HCT116 (cell line): ENCODE results near the gene SLC35D1. TPM values are rescaled to one million over a fixed set of nuclear protein-coding genes. Genes with fewer than 3 reads are reported as not detected.

Source experiments
- ATAC-seq: fragments of 200-7000 bp; cut with Tn5 transposase; 2 replicates; pipeline ENCODE4 v1.9.1; 2020; ENCODE audit warnings: mild to moderate bottlenecking, moderate library complexity
- BruUV-seq: library from RNA; stranded (reverse); fragments of 400-500 nt; replicated peaks from 2 replicates; lab custom pipeline; 2021; lab: Mats Ljungman, UMichigan
- CTCF ChIA-PET: fragments of 300-600 bp; sonication (Branson Sonifier 250); formaldehyde crosslinking; loops from one replicate; lab custom pipeline; 2021; ENCODE audit warnings: antibody characterized with exemption; lab: Charles Lee
- POLR2A ChIA-PET: fragments of 300-600, 350-600 bp; sonication (Branson Sonifier 250); formaldehyde crosslinking; loops from one replicate; lab custom pipeline; 2021; ENCODE audit warnings: antibody characterized with exemption; lab: Charles Lee
- RAD21 ChIA-PET, 2 experiments: fragments of 300-600 bp; sonication (Branson Sonifier 250); formaldehyde crosslinking; loops; one replicate each; lab custom pipeline; 2023; ENCODE audit warnings: low total read pairs in 2 of 2; ENCODE audit not compliant: uncharacterized antibody in 2 of 2, unreplicated experiment in 2 of 2, low non-redundant PET in 1 of 2; lab: Charles Lee
- DNase-seq: peaks from one replicate; pipeline ENCODE4 v3.0.0-alpha.2; 2010; ENCODE audit warnings: low read depth, low spot score
- H2AFZ ChIP-seq: fragments of 200-600 bp; shearing (Covaris generic), sonication (generic); 2 replicates; pipeline ENCODE4 v1.6.1; 2017; ENCODE audit warnings: low read depth, mixed run types, mixed read lengths, antibody characterized with exemption, low read length; ENCODE audit not compliant: poor library complexity, severe bottlenecking
- H3K27ac ChIP-seq: 2 replicates; pipeline ENCODE4 v1.5.1; 2012; ENCODE audit warnings: low read depth, low read length
- H3K27me3 ChIP-seq: fragments of 200-600 bp; sonication (generic); 2 replicates; pipeline ENCODE4 v1.6.1; 2016; ENCODE audit warnings: mixed run types, low read length, mixed read lengths; ENCODE audit not compliant: insufficient read depth
- H3K36me3 ChIP-seq, 2 experiments: fragments of 200-500 bp in 1 of 2; fragments of 200-600 bp in 1 of 2; sonication (Bioruptor generic) in 1 of 2; sonication (generic) in 1 of 2; 2 replicates each; pipeline versions ENCODE4 v1.5.1 to v1.6.1; 2014 to 2016; ENCODE audit warnings: low read length in 2 of 2, inconsistent platforms in 1 of 2, mixed read lengths in 1 of 2, mixed run types in 1 of 2; ENCODE audit not compliant: insufficient read depth in 2 of 2, control insufficient read depth in 1 of 2
- H3K4me1 ChIP-seq, 2 experiments: fragments of 200-600 bp in 1 of 2; sonication (generic) in 1 of 2; 2 replicates each; pipeline versions ENCODE4 v1.5.1 to v1.6.1; 2012 to 2017; ENCODE audit warnings: low read length in 2 of 2, inconsistent platforms in 1 of 2, mild to moderate bottlenecking in 1 of 2, mixed read lengths in 1 of 2, mixed run types in 1 of 2, moderate library complexity in 1 of 2; ENCODE audit not compliant: insufficient read depth in 2 of 2, control insufficient read depth in 1 of 2
- H3K4me2 ChIP-seq: fragments of 200-600 bp; sonication (generic); 2 replicates; pipeline ENCODE4 v1.6.1; 2017; ENCODE audit warnings: mixed run types, low read length, mixed read lengths
- H3K4me3 ChIP-seq, 2 experiments: fragments of 200-600 bp in 1 of 2; sonication (generic) in 1 of 2; replicated peaks in 1 of 2; 2 replicates each; pipeline ENCODE4 v1.5.1; 2011 to 2016; ENCODE audit warnings: low read length in 2 of 2, control low read depth in 1 of 2, low read depth in 1 of 2, mild to moderate bottlenecking in 1 of 2, mixed read lengths in 1 of 2, mixed run types in 1 of 2
- H3K79me2 ChIP-seq: fragments of 200-600 bp; sonication (generic); 2 replicates; pipeline ENCODE4 v1.6.1; 2017; ENCODE audit warnings: mild to moderate bottlenecking, mixed run types, low read length, moderate library complexity, mixed read lengths; ENCODE audit not compliant: insufficient read depth
- H3K9ac ChIP-seq: fragments of 200-600 bp; sonication (generic); 2 replicates; pipeline ENCODE4 v1.6.1; 2016; ENCODE audit warnings: low read length, mixed read lengths
- H3K9me2 ChIP-seq: fragments of 200-600 bp; sonication (generic), shearing (Covaris generic); 2 replicates; pipeline ENCODE4 v1.6.1; 2017; ENCODE audit warnings: mixed run types, mild to moderate bottlenecking, moderate library complexity; ENCODE audit not compliant: insufficient read depth
- H3K9me3 ChIP-seq, 2 experiments: fragments of 200-500 bp in 1 of 2; fragments of 200-600 bp in 1 of 2; sonication (Bioruptor generic) in 1 of 2; sonication (generic) in 1 of 2; 2 replicates each; pipeline ENCODE4 v1.6.1; 2014 to 2017; ENCODE audit warnings: low read length in 2 of 2, mixed read lengths in 2 of 2, inconsistent platforms in 1 of 2, low read depth in 1 of 2, mild to moderate bottlenecking in 1 of 2, mixed run types in 1 of 2, moderate library complexity in 1 of 2; ENCODE audit not compliant: control insufficient read depth in 1 of 2, insufficient read depth in 1 of 2
- H4K20me1 ChIP-seq: fragments of 200-600 bp; sonication (generic), shearing (Covaris generic); 2 replicates; pipeline ENCODE4 v1.6.1; 2017; ENCODE audit warnings: mixed run types, mild to moderate bottlenecking, moderate library complexity; ENCODE audit not compliant: insufficient read depth
- ATF3 ChIP-seq: IDR thresholded peaks from 2 replicates; pipeline ENCODE4 v1.6.1; 2012
- CEBPB ChIP-seq: IDR thresholded peaks from 2 replicates; pipeline ENCODE4 v1.6.1; 2012; ENCODE audit warnings: low read depth
- CTCF ChIP-seq, 3 experiments: fragments of 200-600 bp in 1 of 3; sonication (generic) in 1 of 3; IDR thresholded peaks in 2 of 3; conservative IDR thresholded peaks in 1 of 3; 2 replicates each; pipeline ENCODE4 v1.5.1; 2012 to 2017; ENCODE audit warnings: low read depth in 2 of 3, low read length in 2 of 3, antibody characterized with exemption in 1 of 3, borderline replicate concordance in 1 of 3, control low read depth in 1 of 3, mild to moderate bottlenecking in 1 of 3, mixed read lengths in 1 of 3, mixed run types in 1 of 3, moderate library complexity in 1 of 3; ENCODE audit not compliant: insufficient read depth in 1 of 3
- EGR1 ChIP-seq: IDR thresholded peaks from 2 replicates; pipeline ENCODE4 v1.6.1; 2012; ENCODE audit warnings: low read depth
- EZH2phosphoT487 ChIP-seq: fragments of 200-600 bp; IDR thresholded peaks from 2 replicates; pipeline ENCODE4 v1.6.1; 2018; ENCODE audit warnings: antibody characterized with exemption, borderline replicate concordance
- POLR2A ChIP-seq: IDR thresholded peaks from 2 replicates; pipeline ENCODE4 v1.7.0; 2011; ENCODE audit warnings: borderline replicate concordance; ENCODE audit not compliant: insufficient read depth, insufficient read length; ENCODE audit errors: extremely low read depth
- POLR2AphosphoS5 ChIP-seq: IDR thresholded peaks from 2 replicates; pipeline ENCODE4 v1.6.1; 2011; ENCODE audit warnings: mild to moderate bottlenecking, low read depth, low read length, moderate library complexity
- RAD21 ChIP-seq: IDR thresholded peaks from 2 replicates; pipeline ENCODE4 v1.6.1; 2012; ENCODE audit warnings: low read depth, mild to moderate bottlenecking
- REST ChIP-seq: IDR thresholded peaks from 2 replicates; pipeline ENCODE4 v1.6.1; 2012; ENCODE audit warnings: low read depth
- SP1 ChIP-seq: IDR thresholded peaks from 2 replicates; pipeline ENCODE4 v1.6.1; 2012; ENCODE audit warnings: low read depth
- SRF ChIP-seq: IDR thresholded peaks from 2 replicates; pipeline ENCODE4 v1.6.1; 2012; ENCODE audit warnings: low read depth
- TCF7L2 ChIP-seq: IDR thresholded peaks from 2 replicates; pipeline ENCODE4 v1.7.0; 2011; ENCODE audit warnings: borderline replicate concordance, inconsistent platforms; ENCODE audit not compliant: insufficient read depth, insufficient read length; ENCODE audit errors: extremely low read depth
- YY1 ChIP-seq: IDR thresholded peaks from 2 replicates; pipeline ENCODE4 v1.6.1; 2011; ENCODE audit warnings: low read length, low read depth, moderate library complexity, mild to moderate bottlenecking; ENCODE audit not compliant: insufficient replicate concordance; ENCODE audit errors: extremely low read depth
- ZBTB33 ChIP-seq: IDR thresholded peaks from 2 replicates; pipeline ENCODE4 v1.6.1; 2011; ENCODE audit warnings: mild to moderate bottlenecking, low read length, moderate library complexity; ENCODE audit not compliant: insufficient replicate concordance; ENCODE audit errors: extremely low read depth
- ZFX ChIP-seq: fragments of 450-650 bp; IDR thresholded peaks from 2 replicates; pipeline ENCODE4 v1.6.1; 2017
- intact Hi-C: fragments of 100-400 bp; cut with micrococcal nuclease; formaldehyde crosslinking; loops from 2 replicates; pipeline ENCODE4 v1.10.0; 2022
- total RNA-seq: library from RNA; stranded (reverse); gene quantifications from one replicate; pipeline ENCODE4 v1.2.1, GENCODE V29; 2021; ENCODE audit not compliant: unreplicated experiment

SLC35D1 gene
- total RNA-seq, 1 experiment from 2014 or later: 6.1 TPM

GRCh38 chr1:67094191-67094590 lies 40.2 kb upstream of the SLC35D1 start:
- peaks cover 0 to 12% of the 10 kb centered on the region in 2 experiments; a peak in 1 of 4 replicates for H3K4me1 ChIP-seq
- intact Hi-C loops: no loop called here
- no peaks in the 10 kb centered on the region for H3K9me2 ChIP-seq
- DNase-seq: no peak
- ChIA-PET CTCF (no interaction called here), RAD21 (no interaction called here), POLR2A (no interaction called here)
- H4K20me1 ChIP-seq: no peaks in the 10 kb centered on the region
- no peak overlapping the region for H3K4me2 ChIP-seq
- H3K36me3 ChIP-seq: no peaks in the 10 kb centered on the region
- no peak overlapping the region for H3K9ac ChIP-seq
- H3K79me2 ChIP-seq: no peaks in the 10 kb centered on the region
- H3K27ac ChIP-seq: no peak overlapping the region
- no TSS peak for BruUV-seq
- no peaks in the 10 kb centered on the region for H3K27me3 ChIP-seq
- H3K4me3 ChIP-seq: no peak overlapping the region
- H3K9me3 ChIP-seq: no peaks in the 10 kb centered on the region
- H2AFZ ChIP-seq: no peak overlapping the region
- ATAC-seq: no peak
- TF ChIP-seq RAD21 (no peak), POLR2AphosphoS5 (no peak), ZFX (no peak), EGR1 (no peak), TCF7L2 (no peak), REST (no peak), YY1 (no peak), ZBTB33 (no peak), POLR2A (no peak), SP1 (no peak), CTCF (IDR thresholded peaks at IDR 0.05 in 2 of 3, conservative IDR thresholded peaks at IDR 0.05 in 1 of 3; ENCODE audit: borderline replicate concordance in 1 of 3, insufficient read depth in 1 of 3, low read depth in 2 of 3, low read length in 2 of 3) (no peak), SRF (no peak), EZH2phosphoT487 (no peak), ATF3 (no peak), CEBPB (no peak)
